Fibroblast of villous mesenchyme (primary cell): ENCODE data around the gene KLHL20. TPM values are rescaled to one million over a fixed set of nuclear protein-coding genes. Genes with fewer than 3 reads are reported as not detected.
"Not testable (repeated sequence)": the region's sequence is repeated elsewhere in the genome, so short reads cannot be mapped to it uniquely, and the experiment has no call there.

ENCODE experiments used
- DNase-seq: peaks from one replicate; pipeline ENCODE4 v3.0.0-alpha.2; 2010; ENCODE audit warnings: low read depth
- H3K4me3 ChIP-seq: 2 replicates; pipeline ENCODE4 v1.5.1; 2011; ENCODE audit warnings: low read depth, mild to moderate bottlenecking, low read length
- total RNA-seq: library from RNA; depleted of rRNA; stranded (reverse); fragments of >200 nt; gene quantifications from 2 replicates; pipeline ENCODE4 v1.2.3, GENCODE V29; 2012
- TF ChIP-seq, protein P1 (sequence below): IDR thresholded peaks from 2 replicates; pipeline ENCODE4 v1.5.1; 2012; ENCODE audit warnings: low read depth, mild to moderate bottlenecking, low read length; ENCODE audit not compliant: insufficient read depth

Gene KLHL20
- total RNA-seq, 1 donor = 33.2 TPM

DNA sequence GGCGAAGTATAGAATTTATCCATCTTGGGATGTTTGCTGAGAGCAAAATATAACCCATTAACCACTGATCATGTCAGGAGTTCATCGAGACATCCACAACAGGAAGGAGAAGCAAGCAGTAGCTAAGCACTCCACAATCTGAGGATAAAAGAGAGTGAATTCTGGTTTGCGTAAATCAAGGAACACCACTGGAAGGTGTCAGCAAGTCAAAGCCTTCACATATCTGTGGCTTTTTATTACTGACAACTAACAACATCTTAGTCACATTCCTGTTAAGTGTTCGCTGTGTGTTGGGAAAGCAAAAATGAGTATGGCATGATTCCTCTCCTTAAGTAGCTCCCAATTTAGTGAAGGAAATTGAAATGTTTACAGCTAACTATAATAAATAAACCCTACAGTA, 65.2 kb downstream of the KLHL20 start:
- DNase-seq = peak; percentile 58
- H3K4me3 ChIP-seq = no peak overlapping the region
- TF ChIP-seq, protein P1, sequence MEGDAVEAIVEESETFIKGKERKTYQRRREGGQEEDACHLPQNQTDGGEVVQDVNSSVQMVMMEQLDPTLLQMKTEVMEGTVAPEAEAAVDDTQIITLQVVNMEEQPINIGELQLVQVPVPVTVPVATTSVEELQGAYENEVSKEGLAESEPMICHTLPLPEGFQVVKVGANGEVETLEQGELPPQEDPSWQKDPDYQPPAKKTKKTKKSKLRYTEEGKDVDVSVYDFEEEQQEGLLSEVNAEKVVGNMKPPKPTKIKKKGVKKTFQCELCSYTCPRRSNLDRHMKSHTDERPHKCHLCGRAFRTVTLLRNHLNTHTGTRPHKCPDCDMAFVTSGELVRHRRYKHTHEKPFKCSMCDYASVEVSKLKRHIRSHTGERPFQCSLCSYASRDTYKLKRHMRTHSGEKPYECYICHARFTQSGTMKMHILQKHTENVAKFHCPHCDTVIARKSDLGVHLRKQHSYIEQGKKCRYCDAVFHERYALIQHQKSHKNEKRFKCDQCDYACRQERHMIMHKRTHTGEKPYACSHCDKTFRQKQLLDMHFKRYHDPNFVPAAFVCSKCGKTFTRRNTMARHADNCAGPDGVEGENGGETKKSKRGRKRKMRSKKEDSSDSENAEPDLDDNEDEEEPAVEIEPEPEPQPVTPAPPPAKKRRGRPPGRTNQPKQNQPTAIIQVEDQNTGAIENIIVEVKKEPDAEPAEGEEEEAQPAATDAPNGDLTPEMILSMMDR = no peak

- TF ChIP-seq, protein P1 = no peak
- no peak overlapping the region for H3K4me3 ChIP-seq
- no peak for DNase-seq
These were observed 70.2 kb downstream of the KLHL20 start for GRCh38 chr1:173784997-173785396.

GRCh38 chr1:173789841-173790240, 75.1 kb downstream of the KLHL20 start:
- TF ChIP-seq, protein P1 = no peak
- DNase-seq = no peak
- H3K4me3 ChIP-seq = no peak overlapping the region

DNA sequence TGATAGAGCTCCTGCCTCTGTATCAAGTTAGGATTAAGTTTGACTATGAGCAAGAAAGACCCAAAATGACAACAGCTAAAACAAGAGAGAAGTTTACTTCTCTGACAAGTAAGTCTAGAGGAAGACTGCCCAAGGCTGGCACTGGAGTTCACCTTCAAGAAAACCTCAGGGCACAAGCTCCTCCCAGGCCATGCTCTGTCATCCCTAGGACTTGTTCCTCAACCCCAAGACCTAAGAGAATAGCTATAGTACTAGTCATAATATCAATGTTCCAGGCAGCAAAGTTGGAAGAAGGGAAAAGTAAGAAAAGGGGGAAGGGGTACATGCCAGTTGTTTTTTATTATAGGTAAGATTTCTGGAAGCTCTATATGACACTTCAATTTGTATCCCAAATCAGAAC, 83.3 kb downstream of the KLHL20 start:
- DNase-seq = no peak
- TF ChIP-seq, protein P1 = no peak
- no peak overlapping the region for H3K4me3 ChIP-seq

DNA sequence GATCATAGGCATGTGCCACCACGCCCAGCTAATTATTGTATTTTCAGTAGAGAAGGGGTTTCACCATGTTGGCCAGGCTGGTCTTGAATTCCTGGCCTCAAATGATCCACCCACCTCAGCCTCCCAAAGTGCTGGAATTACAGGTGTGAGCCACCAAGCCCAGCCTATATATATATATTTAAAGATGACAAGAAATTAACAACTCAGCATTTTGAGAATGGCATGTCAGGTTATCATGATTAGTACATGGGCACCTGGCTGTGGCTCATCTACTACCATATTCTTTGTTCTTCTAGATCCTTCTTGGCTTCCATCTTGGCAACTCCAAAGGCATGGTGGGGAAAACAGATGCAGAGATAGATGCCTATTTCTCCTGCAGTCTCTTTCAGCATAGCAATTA, 85.2 kb downstream of the KLHL20 start:
- H3K4me3 ChIP-seq, DNase-seq: not testable (repeated sequence)

DNA sequence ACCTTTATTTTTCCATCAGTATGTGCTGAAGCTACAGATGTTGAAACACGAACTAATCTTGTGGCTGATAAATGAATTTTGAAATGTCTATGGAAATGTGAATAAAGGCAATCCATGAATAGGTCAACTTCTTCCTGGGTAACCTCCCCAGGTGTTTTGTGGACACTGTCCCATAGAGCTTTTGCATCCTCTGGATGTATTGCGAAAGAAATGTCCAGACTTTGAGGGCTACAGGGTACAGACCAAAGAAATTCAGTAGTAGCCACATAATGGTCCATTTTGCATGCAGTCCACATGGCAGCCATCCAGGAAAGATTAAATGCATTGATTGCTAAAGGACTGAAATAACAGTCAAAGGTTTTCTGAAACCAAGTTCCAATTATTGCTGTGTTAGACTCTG, 88.2 kb downstream of the KLHL20 start:
- DNase-seq = no peak
- H3K4me3 ChIP-seq = no peak overlapping the region
- TF ChIP-seq, protein P1 = no peak

- H3K4me3 ChIP-seq, DNase-seq: not testable (repeated sequence)
These were observed 98.9 kb downstream of the KLHL20 start for GRCh38 chr1:173813654-173814053.

DNA sequence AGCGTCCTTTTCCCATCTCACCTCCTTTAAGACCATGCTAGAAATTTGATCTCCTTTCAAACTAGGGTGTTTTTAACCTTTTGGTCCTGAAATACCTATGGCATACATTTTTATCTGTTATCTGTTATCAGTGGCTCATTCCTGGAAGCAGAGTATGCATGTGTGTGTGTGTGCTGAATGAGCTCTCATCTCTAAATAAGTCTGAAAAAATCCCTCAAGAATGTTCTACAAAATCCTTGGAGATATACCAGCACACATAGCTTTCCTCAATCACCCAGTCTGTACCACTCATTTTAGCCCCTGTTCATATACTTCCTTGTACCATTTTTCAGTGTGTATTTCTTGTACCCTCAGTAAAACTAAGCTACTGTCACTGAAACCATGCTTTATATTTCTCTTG, 103.7 kb downstream of the KLHL20 start:
- no peak for DNase-seq
- no peak overlapping the region for H3K4me3 ChIP-seq

More for the DNA sequence above, 103.7 kb downstream of the KLHL20 start:
- TF ChIP-seq, protein P1 = no peak
